HCT116 (cell line): Measurements from ENCODE around the gene PJA1.
A peak's percentile ranks its signal among the peaks of the same experiment; 100 is the strongest.

Experiments used
- CEBPB ChIP-seq: IDR thresholded peaks from 2 replicates; pipeline ENCODE4 v1.6.1; 2012; ENCODE audit warnings: low read depth
- CTCF ChIP-seq, 3 experiments: fragments of 200-600 bp in 1 of 3; sonication (generic) in 1 of 3; IDR thresholded peaks in 2 of 3; conservative IDR thresholded peaks in 1 of 3; 2 replicates each; pipeline ENCODE4 v1.5.1; 2012 to 2017; ENCODE audit warnings: low read depth in 2 of 3, low read length in 2 of 3, antibody characterized with exemption in 1 of 3, borderline replicate concordance in 1 of 3, control low read depth in 1 of 3, mild to moderate bottlenecking in 1 of 3, mixed read lengths in 1 of 3, mixed run types in 1 of 3, moderate library complexity in 1 of 3; ENCODE audit not compliant: insufficient read depth in 1 of 3
- EGR1 ChIP-seq: IDR thresholded peaks from 2 replicates; pipeline ENCODE4 v1.6.1; 2012; ENCODE audit warnings: low read depth
- EZH2 ChIP-seq: fragments of 200-600 bp; sonication (generic); IDR thresholded peaks from 2 replicates; pipeline ENCODE4 v1.6.1; 2017; ENCODE audit warnings: antibody characterized with exemption, mixed run types
- EZH2phosphoT487 ChIP-seq: fragments of 200-600 bp; IDR thresholded peaks from 2 replicates; pipeline ENCODE4 v1.6.1; 2018; ENCODE audit warnings: antibody characterized with exemption, borderline replicate concordance
- JUND ChIP-seq: IDR thresholded peaks from 2 replicates; pipeline ENCODE4 v1.6.1; 2012
- MAX ChIP-seq: IDR thresholded peaks from 2 replicates; pipeline ENCODE4 v1.6.1; 2012
- POLR2A ChIP-seq: IDR thresholded peaks from 2 replicates; pipeline ENCODE4 v1.7.0; 2011; ENCODE audit warnings: borderline replicate concordance; ENCODE audit not compliant: insufficient read depth, insufficient read length; ENCODE audit errors: extremely low read depth
- SP1 ChIP-seq: IDR thresholded peaks from 2 replicates; pipeline ENCODE4 v1.6.1; 2012; ENCODE audit warnings: low read depth
- ZBTB33 ChIP-seq: IDR thresholded peaks from 2 replicates; pipeline ENCODE4 v1.6.1; 2011; ENCODE audit warnings: mild to moderate bottlenecking, low read length, moderate library complexity; ENCODE audit not compliant: insufficient replicate concordance; ENCODE audit errors: extremely low read depth
- ZFX ChIP-seq: fragments of 450-650 bp; IDR thresholded peaks from 2 replicates; pipeline ENCODE4 v1.6.1; 2017
- ZNF274 ChIP-seq: fragments of 200-500 bp; sonication (Bioruptor generic); IDR thresholded peaks from 2 replicates; pipeline ENCODE4 v1.6.1; 2014; ENCODE audit warnings: mild to moderate bottlenecking, low read depth, low read length, inconsistent platforms

GRCh38 chrX:69158166-69158980 lies 6.9 kb downstream of the PJA1 start:
- TF ChIP-seq EZH2 (no peak), EZH2phosphoT487 (no peak), ZNF274 (no peak), CTCF (IDR thresholded peaks at IDR 0.05 in 2 of 3, conservative IDR thresholded peaks at IDR 0.05 in 1 of 3; ENCODE audit: borderline replicate concordance in 1 of 3, insufficient read depth in 1 of 3, low read depth in 2 of 3, low read length in 2 of 3) (peak in 2 of 3 experiments; percentile 59 to 62; a peak in 4 of 6 replicates), ZFX (no peak), JUND (no peak), MAX (no peak), EGR1 (no peak), POLR2A (no peak), ZBTB33 (no peak), SP1 (no peak), CEBPB (no peak)
